Measurements from ENCODE around the gene ZNF804A. TPM values are rescaled to one million over a fixed set of nuclear protein-coding genes. Genes with fewer than 3 reads are reported as not detected.

ZNF804A gene
- total RNA-seq, 1 donor from 2014 or later = not detected

DNA sequence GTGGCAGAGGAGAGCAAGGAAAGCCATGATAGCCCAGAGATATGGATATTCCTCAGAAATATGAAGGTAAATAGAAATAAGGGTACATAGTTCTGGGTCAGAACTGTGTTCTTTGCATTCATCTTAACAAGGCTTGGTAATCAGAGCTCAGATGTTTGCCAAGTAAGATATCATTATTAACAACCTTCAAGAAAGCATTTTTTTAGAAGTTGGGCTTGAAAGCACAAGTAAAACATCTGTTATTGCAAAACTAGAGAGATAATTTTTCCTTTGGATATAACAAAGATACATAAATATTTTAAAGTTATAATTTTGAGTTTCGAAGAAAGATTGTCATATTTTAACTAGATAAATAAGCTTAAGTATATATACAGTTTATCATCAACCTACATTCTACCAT is 171.4 kb downstream of the ZNF804A start:
- no peak for DNase-seq (ENCODE audit: low read depth)
- no peaks in the 10 kb centered on the region for H3K36me3 ChIP-seq (ENCODE audit: control insufficient read depth, insufficient read depth, low read length)
- no peak for TF ChIP-seq CTCF (IDR thresholded peaks at IDR 0.05; ENCODE audit: insufficient read depth, low read length, poor library complexity, severe bottlenecking)
- H3K4me3 ChIP-seq (ENCODE audit: low read depth, low read length) = no peak overlapping the region
- H3K27me3 ChIP-seq (ENCODE audit: control insufficient read depth, insufficient read depth, low read length) = no peaks in the 10 kb centered on the region

DNA sequence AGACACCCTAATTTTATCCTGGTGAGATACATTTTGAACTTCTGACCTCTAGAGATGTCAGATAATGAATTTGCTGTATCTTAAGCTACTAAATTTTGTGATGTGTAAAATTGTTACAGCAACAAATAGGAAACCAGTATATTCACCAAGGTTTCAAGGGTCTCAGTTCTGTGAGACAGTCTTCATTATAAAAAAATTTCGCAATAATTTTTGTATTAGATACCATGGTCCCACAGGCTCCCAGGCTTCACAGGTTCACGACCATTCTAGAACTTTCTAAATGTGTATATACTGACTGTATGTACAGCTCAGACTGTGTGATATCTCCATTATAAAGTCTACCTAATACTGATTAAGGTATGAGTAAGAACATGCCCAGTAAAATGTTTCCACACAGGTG is 181.4 kb downstream of the ZNF804A start:
- H3K4me3 ChIP-seq (ENCODE audit: low read depth, low read length) = no peak overlapping the region
- no peaks in the 10 kb centered on the region for H3K36me3 ChIP-seq (ENCODE audit: control insufficient read depth, insufficient read depth, low read length)
- no peak for DNase-seq (ENCODE audit: low read depth)
- no peak for TF ChIP-seq CTCF (IDR thresholded peaks at IDR 0.05; ENCODE audit: insufficient read depth, low read length, poor library complexity, severe bottlenecking)
- no peaks in the 10 kb centered on the region for H3K27me3 ChIP-seq (ENCODE audit: control insufficient read depth, insufficient read depth, low read length)

DNA sequence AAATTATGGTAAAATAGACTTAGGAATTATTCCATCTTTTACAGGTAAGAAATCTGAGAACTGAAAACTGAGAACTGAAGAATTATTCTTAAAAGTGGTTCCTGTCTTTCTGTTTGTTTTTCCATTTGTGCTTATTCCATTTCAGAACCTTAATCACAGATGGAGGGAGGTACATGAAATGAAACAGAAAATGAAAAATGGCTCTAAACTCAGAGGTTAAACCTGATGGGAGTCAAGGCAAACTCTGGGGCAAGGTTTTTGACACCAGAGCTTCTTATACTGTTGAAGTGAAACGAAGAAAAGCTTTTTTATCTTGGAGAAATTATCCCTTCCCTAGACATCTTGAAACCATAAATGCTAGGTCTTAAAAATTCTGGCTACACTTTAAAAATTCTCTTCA is 182.1 kb downstream of the ZNF804A start:
- Histone ChIP-seq H3K27me3 (ENCODE audit: control insufficient read depth, insufficient read depth, low read length) (no peaks in the 10 kb centered on the region), H3K4me3 (ENCODE audit: low read depth, low read length) (no peak overlapping the region), H3K36me3 (ENCODE audit: control insufficient read depth, insufficient read depth, low read length) (no peaks in the 10 kb centered on the region)
- DNase-seq (ENCODE audit: low read depth) = no peak
- TF ChIP-seq CTCF (IDR thresholded peaks at IDR 0.05; ENCODE audit: insufficient read depth, low read length, poor library complexity, severe bottlenecking) = no peak

DNA sequence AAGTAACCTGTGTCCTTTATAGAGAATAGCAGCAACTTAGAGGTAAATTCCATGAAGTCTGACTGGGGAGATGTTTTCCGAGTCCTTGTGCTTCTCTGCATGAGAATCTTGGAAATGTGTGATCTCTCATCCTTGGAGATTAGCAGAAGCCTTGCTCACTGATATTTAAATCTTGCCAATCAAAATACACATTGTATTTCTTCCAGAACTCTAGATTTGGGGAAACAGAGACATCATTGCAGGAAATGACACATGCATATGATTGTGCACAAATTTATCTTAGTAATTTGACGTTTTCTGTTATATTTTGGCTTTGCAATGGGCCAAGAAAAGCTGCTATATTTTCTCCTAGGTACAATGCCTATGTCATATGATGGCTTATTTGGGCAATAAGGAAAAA is 182.6 kb downstream of the ZNF804A start:
- DNase-seq (ENCODE audit: low read depth) = no peak
- no peak overlapping the region for H3K4me3 ChIP-seq (ENCODE audit: low read depth, low read length)
- TF ChIP-seq CTCF (IDR thresholded peaks at IDR 0.05; ENCODE audit: insufficient read depth, low read length, poor library complexity, severe bottlenecking) = no peak
- H3K27me3 ChIP-seq (ENCODE audit: control insufficient read depth, insufficient read depth, low read length) = no peaks in the 10 kb centered on the region
- H3K36me3 ChIP-seq (ENCODE audit: control insufficient read depth, insufficient read depth, low read length) = no peaks in the 10 kb centered on the region

GRCh38 chr2:184783576-184783975 is 185.2 kb downstream of the ZNF804A start:
- H3K4me3 ChIP-seq (ENCODE audit: low read depth, low read length) = no peak overlapping the region
- no peak for DNase-seq (ENCODE audit: low read depth)
- no peak for TF ChIP-seq CTCF (IDR thresholded peaks at IDR 0.05; ENCODE audit: insufficient read depth, low read length, poor library complexity, severe bottlenecking)
- H3K27me3 ChIP-seq (ENCODE audit: control insufficient read depth, insufficient read depth, low read length) = no peaks in the 10 kb centered on the region
- no peaks in the 10 kb centered on the region for H3K36me3 ChIP-seq (ENCODE audit: control insufficient read depth, insufficient read depth, low read length)

- TF ChIP-seq CTCF (IDR thresholded peaks at IDR 0.05; ENCODE audit: insufficient read depth, low read length, poor library complexity, severe bottlenecking) = no peak
- no peak overlapping the region for H3K4me3 ChIP-seq (ENCODE audit: low read depth, low read length)
- no peak for DNase-seq (ENCODE audit: low read depth)
- H3K27me3 ChIP-seq (ENCODE audit: control insufficient read depth, insufficient read depth, low read length) = no peaks in the 10 kb centered on the region
- H3K36me3 ChIP-seq (ENCODE audit: control insufficient read depth, insufficient read depth, low read length) = no peaks in the 10 kb centered on the region
Measured at GRCh38 chr2:184793176-184793575, 194.8 kb downstream of the ZNF804A start.
